ENCODE data around the gene MOB3B. TPM values are rescaled to one million over a fixed set of nuclear protein-coding genes. Genes with fewer than 3 reads are reported as not detected.

Gene MOB3B
- total RNA-seq, 1 experiment from 2014 or later = 0.19 TPM

DNA sequence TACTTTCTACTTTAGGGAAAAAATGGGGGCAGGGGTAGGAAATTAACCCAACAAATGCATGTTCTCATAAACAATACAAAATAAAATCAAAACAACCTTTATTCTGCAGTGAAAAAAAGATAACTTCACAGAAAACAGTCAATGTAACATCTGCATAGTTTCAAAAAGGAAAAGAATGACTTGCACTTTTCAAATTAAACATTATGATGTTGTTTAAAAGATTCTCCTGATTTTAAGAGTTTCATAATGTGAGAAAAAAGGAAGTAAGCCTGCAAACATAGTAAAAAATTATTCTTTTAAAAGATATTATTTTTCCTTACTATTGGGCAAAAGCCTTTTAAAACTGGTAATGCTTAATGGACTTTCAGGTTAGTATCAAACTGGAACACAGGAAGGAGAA, 36.1 kb upstream of the MOB3B start:
- ChIA-PET POLR2A (ENCODE audit: low non-redundant PET) (no interaction called here), CTCF (no interaction called here)
- H3K4me1 ChIP-seq (ENCODE audit: insufficient read depth, low read length, poor library complexity, severe bottlenecking) = no peaks in the 10 kb centered on the region
- H3K4me3 ChIP-seq (ENCODE audit: low read depth, low read length, poor library complexity, severe bottlenecking) = no peak overlapping the region
- no peak overlapping the region for H3K27ac ChIP-seq (ENCODE audit: low read depth, low read length, poor library complexity, severe bottlenecking)
- no peaks in the 10 kb centered on the region for H3K27me3 ChIP-seq (replicated peaks; ENCODE audit: insufficient read depth, low read depth, low read length, poor library complexity)
- DNase-seq (ENCODE audit: low spot score) = no peak
- H3K36me3 ChIP-seq (ENCODE audit: insufficient read depth, low read length, poor library complexity, severe bottlenecking) = no peaks in the 10 kb centered on the region
- intact Hi-C loops (cut with micrococcal nuclease; ENCODE audit: unreplicated experiment) = no loop called here
- no peak for TF ChIP-seq EZH2 (IDR thresholded peaks at IDR 0.05; ENCODE audit: borderline replicate concordance, low read depth, low read length, poor library complexity, severe bottlenecking)
- TF ChIP-seq, protein P1, sequence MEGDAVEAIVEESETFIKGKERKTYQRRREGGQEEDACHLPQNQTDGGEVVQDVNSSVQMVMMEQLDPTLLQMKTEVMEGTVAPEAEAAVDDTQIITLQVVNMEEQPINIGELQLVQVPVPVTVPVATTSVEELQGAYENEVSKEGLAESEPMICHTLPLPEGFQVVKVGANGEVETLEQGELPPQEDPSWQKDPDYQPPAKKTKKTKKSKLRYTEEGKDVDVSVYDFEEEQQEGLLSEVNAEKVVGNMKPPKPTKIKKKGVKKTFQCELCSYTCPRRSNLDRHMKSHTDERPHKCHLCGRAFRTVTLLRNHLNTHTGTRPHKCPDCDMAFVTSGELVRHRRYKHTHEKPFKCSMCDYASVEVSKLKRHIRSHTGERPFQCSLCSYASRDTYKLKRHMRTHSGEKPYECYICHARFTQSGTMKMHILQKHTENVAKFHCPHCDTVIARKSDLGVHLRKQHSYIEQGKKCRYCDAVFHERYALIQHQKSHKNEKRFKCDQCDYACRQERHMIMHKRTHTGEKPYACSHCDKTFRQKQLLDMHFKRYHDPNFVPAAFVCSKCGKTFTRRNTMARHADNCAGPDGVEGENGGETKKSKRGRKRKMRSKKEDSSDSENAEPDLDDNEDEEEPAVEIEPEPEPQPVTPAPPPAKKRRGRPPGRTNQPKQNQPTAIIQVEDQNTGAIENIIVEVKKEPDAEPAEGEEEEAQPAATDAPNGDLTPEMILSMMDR (conservative IDR thresholded peaks at IDR 0.05; ENCODE audit: low read depth, low read length) = no peak
- no TSS peak for BruUV-seq (replicated peaks)
- no peaks in the 10 kb centered on the region for H3K9me3 ChIP-seq (ENCODE audit: low read depth, low read length, poor library complexity, severe bottlenecking)

DNA sequence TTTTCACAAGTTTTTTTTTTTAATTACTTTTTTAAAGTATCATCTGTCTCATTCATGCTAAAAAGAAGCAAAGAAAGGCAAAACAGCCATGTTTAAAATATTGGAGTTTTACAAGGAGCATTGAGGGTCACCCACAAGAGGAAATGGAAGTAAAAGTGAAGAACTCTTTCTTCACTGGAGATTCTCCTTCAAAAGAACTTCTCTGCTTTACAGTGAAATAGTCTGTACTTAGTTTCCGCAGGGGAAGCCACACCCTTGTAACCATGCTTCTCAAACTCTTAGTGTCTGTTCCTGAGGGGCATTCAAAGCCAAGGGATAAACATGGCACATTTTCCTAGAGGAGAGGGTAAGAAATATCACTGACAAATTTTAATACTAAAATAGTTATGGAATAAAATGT, 35.1 kb upstream of the MOB3B start:
- intact Hi-C loops (cut with micrococcal nuclease; ENCODE audit: unreplicated experiment) = no loop called here

DNA sequence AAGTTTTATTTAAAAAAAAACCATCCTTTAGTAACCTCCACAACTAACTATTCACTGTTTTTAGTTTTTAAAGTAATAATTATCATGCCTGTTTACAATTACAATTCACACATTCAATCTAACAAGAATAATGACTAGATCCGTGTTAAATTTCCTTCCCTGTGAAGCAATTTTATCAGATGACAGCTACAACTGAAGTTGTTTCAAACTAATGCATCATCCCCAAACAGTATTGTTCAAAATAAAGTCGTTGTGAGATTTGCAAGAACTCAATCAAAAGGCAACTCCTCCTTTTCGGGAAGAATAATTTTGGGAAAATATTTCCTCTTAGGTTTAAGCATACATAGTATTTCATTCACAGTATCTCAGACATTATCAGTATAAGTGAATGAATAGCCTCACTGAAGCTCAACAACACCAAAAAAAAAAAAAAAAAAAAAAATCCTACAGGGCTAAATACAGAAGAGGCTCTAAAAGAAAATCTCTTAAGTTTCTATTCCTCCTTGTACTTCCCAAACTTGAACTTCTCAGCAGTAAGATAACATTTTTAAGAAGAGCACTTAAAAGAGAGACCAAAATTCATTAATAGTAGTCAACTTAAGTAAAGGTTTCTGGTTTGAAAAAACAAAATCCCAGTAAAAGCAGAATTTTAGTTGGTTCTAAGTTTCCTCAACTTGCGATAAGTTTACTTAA, 34.3 kb upstream of the MOB3B start:
- Histone ChIP-seq H3K27ac (ENCODE audit: low read depth, low read length, poor library complexity, severe bottlenecking) (no peak overlapping the region), H3K27me3 (replicated peaks; ENCODE audit: insufficient read depth, low read depth, low read length, poor library complexity) (no peaks in the 10 kb centered on the region), H3K9me3 (ENCODE audit: low read depth, low read length, poor library complexity, severe bottlenecking) (no peaks in the 10 kb centered on the region), H3K4me3 (ENCODE audit: low read depth, low read length, poor library complexity, severe bottlenecking) (no peak overlapping the region), H3K4me1 (ENCODE audit: insufficient read depth, low read length, poor library complexity, severe bottlenecking) (no peaks in the 10 kb centered on the region), H3K36me3 (ENCODE audit: insufficient read depth, low read length, poor library complexity, severe bottlenecking) (no peaks in the 10 kb centered on the region)
- BruUV-seq (replicated peaks) = no TSS peak
- intact Hi-C loops (cut with micrococcal nuclease; ENCODE audit: unreplicated experiment) = no loop called here
- CTCF ChIA-PET = no interaction called here
- POLR2A ChIA-PET (ENCODE audit: low non-redundant PET) = no interaction called here
- DNase-seq (ENCODE audit: low spot score) = no peak
- no peak for TF ChIP-seq EZH2 (IDR thresholded peaks at IDR 0.05; ENCODE audit: borderline replicate concordance, low read depth, low read length, poor library complexity, severe bottlenecking)
- TF ChIP-seq, protein P1 (conservative IDR thresholded peaks at IDR 0.05; ENCODE audit: low read depth, low read length) = no peak

More for the DNA sequence above, 35.1 kb upstream of the MOB3B start:
- Histone ChIP-seq H3K4me3 (ENCODE audit: low read depth, low read length, poor library complexity, severe bottlenecking) (no peak overlapping the region), H3K27me3 (replicated peaks; ENCODE audit: insufficient read depth, low read depth, low read length, poor library complexity) (no peaks in the 10 kb centered on the region), H3K36me3 (ENCODE audit: insufficient read depth, low read length, poor library complexity, severe bottlenecking) (no peaks in the 10 kb centered on the region), H3K27ac (ENCODE audit: low read depth, low read length, poor library complexity, severe bottlenecking) (no peak overlapping the region), H3K4me1 (ENCODE audit: insufficient read depth, low read length, poor library complexity, severe bottlenecking) (no peaks in the 10 kb centered on the region), H3K9me3 (ENCODE audit: low read depth, low read length, poor library complexity, severe bottlenecking) (no peaks in the 10 kb centered on the region)
- TF ChIP-seq, protein P1 (conservative IDR thresholded peaks at IDR 0.05; ENCODE audit: low read depth, low read length) = no peak
- no peak for TF ChIP-seq EZH2 (IDR thresholded peaks at IDR 0.05; ENCODE audit: borderline replicate concordance, low read depth, low read length, poor library complexity, severe bottlenecking)
- no peak for DNase-seq (ENCODE audit: low spot score)
- ChIA-PET CTCF (no interaction called here), POLR2A (ENCODE audit: low non-redundant PET) (no interaction called here)
- no TSS peak for BruUV-seq (replicated peaks)
